GM12865 (cell line): ENCODE measurements around the gene PAQR5.
"Not testable (repeated sequence)": the region's sequence is repeated elsewhere in the genome, so short reads cannot be mapped to it uniquely, and the experiment has no call there.

Experiments used
- DNase-seq: peaks from one replicate; pipeline ENCODE4 v3.0.0; 2010; ENCODE audit warnings: low read depth
- H3K4me3 ChIP-seq: 2 replicates; pipeline ENCODE4 v1.5.1; 2011; ENCODE audit warnings: mild to moderate bottlenecking, low read depth, low read length, control low read depth
- CTCF ChIP-seq: IDR thresholded peaks from 2 replicates; pipeline ENCODE4 v1.5.1; 2011; ENCODE audit warnings: low read length, control low read depth, low read depth, inconsistent platforms; ENCODE audit not compliant: insufficient read depth; ENCODE audit errors: missing control alignments

PAQR5 gene

GRCh38 chr15:69369631-69370030 lies 70.9 kb downstream of the PAQR5 start:
- TF ChIP-seq CTCF: no peak
- H3K4me3 ChIP-seq: no peak overlapping the region
- no peak for DNase-seq

GRCh38 chr15:69373406-69373805 lies 74.7 kb downstream of the PAQR5 start:
- DNase-seq: no peak
- H3K4me3 ChIP-seq: no peak overlapping the region
- no peak for TF ChIP-seq CTCF

- no peak overlapping the region for H3K4me3 ChIP-seq
- DNase-seq: no peak
- no peak for TF ChIP-seq CTCF
Observed at GRCh38 chr15:69375151-69375790, 76.6 kb downstream of the PAQR5 start.

- no peak for TF ChIP-seq CTCF
- no peak for DNase-seq
- no peak overlapping the region for H3K4me3 ChIP-seq
Observed at GRCh38 chr15:69377216-69377970, 78.7 kb downstream of the PAQR5 start.

- TF ChIP-seq CTCF: no peak
- H3K4me3 ChIP-seq: no peak overlapping the region
- no peak for DNase-seq
Observed at GRCh38 chr15:69380100-69380725, 81.5 kb downstream of the PAQR5 start.

GRCh38 chr15:69380726-69381105 lies 82.0 kb downstream of the PAQR5 start:
- no peak for TF ChIP-seq CTCF
- no peak for DNase-seq
- no peak overlapping the region for H3K4me3 ChIP-seq

GRCh38 chr15:69382176-69382575 lies 83.5 kb downstream of the PAQR5 start:
- not testable (repeated sequence) for DNase-seq

GRCh38 chr15:69384066-69384465 lies 85.4 kb downstream of the PAQR5 start:
- not testable (repeated sequence) for DNase-seq, H3K4me3 ChIP-seq

More at GRCh38 chr15:69382176-69382575, 83.5 kb downstream of the PAQR5 start:
- H3K4me3 ChIP-seq: not testable (repeated sequence)
